Measurements from ENCODE around the gene ALX3.
A peak's percentile ranks its signal among the peaks of the same experiment; 100 is the strongest.

ALX3 gene

GRCh38 chr1:110024613-110025012 is 45.9 kb downstream of the ALX3 start:
- no peak for DNase-seq (ENCODE audit: low spot score)
- no peak for TF ChIP-seq CTCF (IDR thresholded peaks at IDR 0.05; ENCODE audit: extremely low read depth, insufficient read depth, missing control alignments)
- in situ Hi-C loops (cut with MboI; ENCODE audit: low pct_unique_long_range_greater_than_20kb, low sequenced_read_pairs, unreplicated experiment): no loop called here

GRCh38 chr1:110021285-110021684 is 49.2 kb downstream of the ALX3 start:
- DNase-seq (ENCODE audit: low spot score): no peak
- no peak for TF ChIP-seq CTCF (IDR thresholded peaks at IDR 0.05; ENCODE audit: extremely low read depth, insufficient read depth, missing control alignments)
- in situ Hi-C loops (cut with MboI; ENCODE audit: low pct_unique_long_range_greater_than_20kb, low sequenced_read_pairs, unreplicated experiment): no loop called here

- in situ Hi-C loops (cut with MboI; ENCODE audit: low pct_unique_long_range_greater_than_20kb, low sequenced_read_pairs, unreplicated experiment): no loop called here
- no peak for TF ChIP-seq CTCF (IDR thresholded peaks at IDR 0.05; ENCODE audit: extremely low read depth, insufficient read depth, missing control alignments)
- DNase-seq (ENCODE audit: low spot score): no peak
These were observed 50.7 kb downstream of the ALX3 start for GRCh38 chr1:110019770-110020169.

GRCh38 chr1:110018396-110018795 is 52.1 kb downstream of the ALX3 start:
- in situ Hi-C loops (cut with MboI; ENCODE audit: low pct_unique_long_range_greater_than_20kb, low sequenced_read_pairs, unreplicated experiment): no loop called here
- TF ChIP-seq CTCF (IDR thresholded peaks at IDR 0.05; ENCODE audit: extremely low read depth, insufficient read depth, missing control alignments): no peak
- no peak for DNase-seq (ENCODE audit: low spot score)

- in situ Hi-C loops (cut with MboI; ENCODE audit: low pct_unique_long_range_greater_than_20kb, low sequenced_read_pairs, unreplicated experiment): no loop called here
These were observed 52.7 kb downstream of the ALX3 start for GRCh38 chr1:110017792-110018191.

GRCh38 chr1:110012100-110012780 is 58.2 kb downstream of the ALX3 start:
- in situ Hi-C loops (cut with MboI; ENCODE audit: low pct_unique_long_range_greater_than_20kb, low sequenced_read_pairs, unreplicated experiment): no loop called here
- TF ChIP-seq CTCF (IDR thresholded peaks at IDR 0.05; ENCODE audit: extremely low read depth, insufficient read depth, missing control alignments): no peak
- peak; percentile 38 for DNase-seq (ENCODE audit: low spot score)

More at GRCh38 chr1:110017792-110018191, 52.7 kb downstream of the ALX3 start:
- no peak for TF ChIP-seq CTCF (IDR thresholded peaks at IDR 0.05; ENCODE audit: extremely low read depth, insufficient read depth, missing control alignments)
- no peak for DNase-seq (ENCODE audit: low spot score)

Measured in GM13977 (cell line).